ENCODE measurements around the gene PEA15.

DNA sequence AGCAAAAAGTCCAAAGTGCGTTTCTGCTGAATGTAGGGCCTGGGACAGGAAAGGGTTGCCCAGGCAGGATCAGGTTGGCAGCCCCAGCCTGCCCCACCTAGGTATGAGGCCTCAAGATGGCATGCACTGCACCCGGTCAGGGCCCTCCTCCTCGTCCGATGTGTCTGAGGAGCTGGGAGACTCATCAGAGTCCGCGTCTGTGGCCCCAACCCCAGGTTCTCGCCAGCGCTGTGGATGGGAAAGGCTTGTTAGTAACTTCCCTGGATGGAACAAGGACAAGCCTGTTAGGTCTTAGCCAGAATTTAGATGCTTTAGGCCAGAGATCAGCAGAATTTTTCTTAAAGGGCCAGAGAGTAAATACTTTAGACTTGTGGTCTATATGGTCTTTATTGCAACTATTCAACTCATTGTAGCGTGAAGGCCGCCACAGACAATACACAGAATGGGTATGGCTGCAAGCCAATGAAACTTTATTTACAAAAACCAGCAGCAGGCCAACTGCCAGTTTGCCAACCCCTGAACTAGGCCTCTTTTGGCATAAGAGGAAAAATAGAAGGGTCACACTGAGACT lies 12.4 kb downstream of the PEA15 start:
- TF ChIP-seq POLR2A (IDR thresholded peaks at IDR 0.05; ENCODE audit: low read length) (no peak), GATA1 (IDR thresholded peaks at IDR 0.05; ENCODE audit: low read depth, low read length) (no peak)
